Thyroid gland (tissue), 4 donors: ENCODE data around the gene LGI1. TPM values are rescaled to one million over a fixed set of nuclear protein-coding genes. Genes with fewer than 3 reads are reported as not detected.

Experiments used
- DNase-seq, 2 donors: peaks; one replicate each; pipeline ENCODE4 v3.0.0-alpha.2; 2019
- H3K27ac ChIP-seq, 3 donors: fragments of 200-600 bp; sonication (generic); 1 replicate in 2 of 3; 2 replicates in 1 of 3; pipeline ENCODE4 v1.5.1; 2016 to 2019; ENCODE audit warnings: mild to moderate bottlenecking in 1 of 3, moderate library complexity in 1 of 3
- H3K27me3 ChIP-seq: fragments of 200-600 bp; sonication (generic); one replicate; pipeline ENCODE4 v1.5.1; 2019
- H3K36me3 ChIP-seq, 2 donors: fragments of 200-600 bp; sonication (generic); one replicate each; pipeline ENCODE4 v1.5.1; 2016 to 2019
- H3K4me1 ChIP-seq, 2 donors: fragments of 200-600 bp; sonication (generic); one replicate each; pipeline ENCODE4 v1.5.1; 2017 to 2019
- H3K4me3 ChIP-seq, 3 donors: fragments of 200-600 bp; sonication (generic); replicated peaks in 1 of 3; 1 replicate in 2 of 3; 2 replicates in 1 of 3; pipeline ENCODE4 v1.5.1; 2016; ENCODE audit warnings: mild to moderate bottlenecking in 1 of 3
- H3K9me3 ChIP-seq: fragments of 200-600 bp; sonication (generic); one replicate; pipeline ENCODE4 v1.5.1; 2017
- POLR2A ChIP-seq, 2 donors: fragments of 450-650 bp; IDR thresholded peaks; one replicate each; pipeline ENCODE4 v1.6.1; 2017; ENCODE audit warnings: antibody characterized with exemption in 2 of 2, mild to moderate bottlenecking in 2 of 2, moderate library complexity in 1 of 2
- WGBS, 2 donors: methylation state at CpG; one replicate each; pipeline ENCODE4 v1.1.5; 2017; 5-methylcytosine and 5-hydroxymethylcytosine counted together
- intact Hi-C: fragments of 100-400 bp; cut with DNase I; formaldehyde crosslinking; loops from one replicate; pipeline ENCODE4 v1.15.1; 2023
- total RNA-seq, 4 donors: library from RNA; depleted of rRNA; stranded (reverse); fragments of >200 nt; gene quantifications; one replicate each; pipeline ENCODE4 v1.2.3, GENCODE V29; 2016
- TF ChIP-seq, protein P1 (sequence below), 6 experiments: fragments of 200-600 bp in 3 of 6; fragments of 450-650 bp in 3 of 6; sonication (generic) in 3 of 6; IDR thresholded peaks; one replicate each; pipeline ENCODE4 v1.5.1; 2016 to 2019; ENCODE audit warnings: antibody characterized with exemption in 6 of 6, mild to moderate bottlenecking in 2 of 6, inconsistent platforms in 1 of 6, moderate library complexity in 1 of 6

The LGI1 gene
- total RNA-seq, 4 donors from 2014 or later, result not detected

DNA sequence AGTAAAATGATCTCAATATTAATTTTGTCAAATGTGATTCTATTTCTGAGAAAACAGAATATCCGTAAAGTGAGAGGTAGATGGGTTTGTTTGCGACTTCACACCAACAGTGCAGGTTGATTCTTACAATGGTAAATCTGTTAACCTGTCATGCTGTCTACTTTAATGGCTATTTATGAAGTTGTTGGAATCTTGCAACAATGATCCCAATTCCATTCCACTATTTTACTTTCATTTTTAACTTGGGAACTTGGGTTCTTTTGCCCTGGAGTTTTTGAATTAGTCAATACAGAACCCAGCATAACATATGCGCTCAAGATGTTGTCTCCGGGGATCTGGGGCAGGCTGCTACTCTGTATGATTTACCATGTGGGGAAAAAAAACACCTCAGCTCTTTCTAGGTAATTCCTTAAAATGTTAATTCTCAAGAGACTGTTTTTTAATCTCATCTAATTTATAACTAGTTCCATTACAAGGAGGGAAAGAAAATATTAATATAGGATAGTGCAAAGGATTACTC is 1.2 kb downstream of the LGI1 start:
- intact Hi-C loops, result no loop called here

DNA sequence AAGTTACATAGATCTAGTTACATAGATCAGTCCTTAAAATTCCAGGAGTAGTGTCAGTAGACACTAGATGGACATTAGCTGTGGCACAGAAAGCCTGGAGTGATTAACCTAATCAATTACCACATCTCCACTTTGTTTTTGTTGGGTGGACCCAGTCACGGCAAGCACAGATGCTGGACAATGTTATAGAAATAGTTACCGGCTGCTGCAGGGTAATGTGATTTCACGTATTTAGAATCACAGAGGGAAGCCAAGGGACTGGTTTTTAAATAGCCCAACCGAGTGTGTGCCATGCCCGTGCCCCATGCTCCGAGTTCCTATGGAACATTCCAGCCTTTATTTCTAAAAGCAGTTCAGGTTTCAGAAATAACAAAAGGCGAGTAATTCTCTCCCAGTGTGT is 2.8 kb downstream of the LGI1 start:
- no peak for TF ChIP-seq POLR2A (IDR thresholded peaks at IDR 0.05)
- TF ChIP-seq, protein P1, sequence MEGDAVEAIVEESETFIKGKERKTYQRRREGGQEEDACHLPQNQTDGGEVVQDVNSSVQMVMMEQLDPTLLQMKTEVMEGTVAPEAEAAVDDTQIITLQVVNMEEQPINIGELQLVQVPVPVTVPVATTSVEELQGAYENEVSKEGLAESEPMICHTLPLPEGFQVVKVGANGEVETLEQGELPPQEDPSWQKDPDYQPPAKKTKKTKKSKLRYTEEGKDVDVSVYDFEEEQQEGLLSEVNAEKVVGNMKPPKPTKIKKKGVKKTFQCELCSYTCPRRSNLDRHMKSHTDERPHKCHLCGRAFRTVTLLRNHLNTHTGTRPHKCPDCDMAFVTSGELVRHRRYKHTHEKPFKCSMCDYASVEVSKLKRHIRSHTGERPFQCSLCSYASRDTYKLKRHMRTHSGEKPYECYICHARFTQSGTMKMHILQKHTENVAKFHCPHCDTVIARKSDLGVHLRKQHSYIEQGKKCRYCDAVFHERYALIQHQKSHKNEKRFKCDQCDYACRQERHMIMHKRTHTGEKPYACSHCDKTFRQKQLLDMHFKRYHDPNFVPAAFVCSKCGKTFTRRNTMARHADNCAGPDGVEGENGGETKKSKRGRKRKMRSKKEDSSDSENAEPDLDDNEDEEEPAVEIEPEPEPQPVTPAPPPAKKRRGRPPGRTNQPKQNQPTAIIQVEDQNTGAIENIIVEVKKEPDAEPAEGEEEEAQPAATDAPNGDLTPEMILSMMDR (IDR thresholded peaks at IDR 0.05), result no peak
- no peak for DNase-seq
- Histone ChIP-seq H3K27ac (no peak overlapping the region), H3K4me1 (peaks cover 1 to 7% of the 10 kb centered on the region in 2 donors), H3K36me3 (no peaks in the 10 kb centered on the region), H3K9me3 (no peaks in the 10 kb centered on the region), H3K4me3 (no peak overlapping the region), H3K27me3 (no peaks in the 10 kb centered on the region)
- 75 to 78% methylated on average over 7 of the region's 7 CpGs for WGBS, 2 donors
- intact Hi-C loops, result no loop called here

More for the DNA sequence above, 1.2 kb downstream of the LGI1 start:
- no peak for DNase-seq
- Histone ChIP-seq H3K4me3 (no peak overlapping the region), H3K4me1 (peaks cover 5 to 10% of the 10 kb centered on the region in 2 donors), H3K36me3 (no peaks in the 10 kb centered on the region), H3K9me3 (no peaks in the 10 kb centered on the region), H3K27me3 (no peaks in the 10 kb centered on the region), H3K27ac (no peak overlapping the region)
- TF ChIP-seq, protein P1 (IDR thresholded peaks at IDR 0.05), result no peak
- TF ChIP-seq POLR2A (IDR thresholded peaks at IDR 0.05), result no peak
- WGBS, 2 donors, result 82 to 84% methylated on average over 4 of the region's 4 CpGs

DNA sequence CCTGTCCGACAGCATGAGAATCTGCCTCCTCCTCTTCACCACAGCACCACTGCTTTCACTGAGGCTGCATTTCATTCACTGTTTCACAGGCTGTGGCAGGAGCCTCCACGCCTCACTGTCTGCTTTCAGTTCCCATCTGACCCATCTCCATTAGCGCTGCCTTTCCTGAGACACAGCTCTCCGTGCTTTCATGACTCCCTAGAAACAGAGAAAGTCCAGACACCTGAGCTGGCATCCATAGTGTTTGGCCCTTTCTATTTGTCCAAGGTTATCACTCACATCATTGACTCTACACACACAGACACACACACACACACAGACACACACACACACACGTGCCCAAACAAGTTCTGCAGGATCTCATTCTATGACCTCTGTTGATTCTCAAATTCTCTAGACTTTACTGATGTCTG is 5.2 kb downstream of the LGI1 start:
- H3K27me3 ChIP-seq, result no peaks in the 10 kb centered on the region
- intact Hi-C loops, result no loop called here
- H3K4me3 ChIP-seq, result no peak overlapping the region
- no peaks in the 10 kb centered on the region for H3K9me3 ChIP-seq
- H3K36me3 ChIP-seq, result no peaks in the 10 kb centered on the region
- 45 to 54% methylated on average over 5 of the region's 5 CpGs for WGBS, 2 donors
- TF ChIP-seq, protein P1 (IDR thresholded peaks at IDR 0.05), result no peak
- TF ChIP-seq POLR2A (IDR thresholded peaks at IDR 0.05), result no peak
- no peak for DNase-seq
- no peaks in the 10 kb centered on the region for H3K4me1 ChIP-seq
- no peak overlapping the region for H3K27ac ChIP-seq

DNA sequence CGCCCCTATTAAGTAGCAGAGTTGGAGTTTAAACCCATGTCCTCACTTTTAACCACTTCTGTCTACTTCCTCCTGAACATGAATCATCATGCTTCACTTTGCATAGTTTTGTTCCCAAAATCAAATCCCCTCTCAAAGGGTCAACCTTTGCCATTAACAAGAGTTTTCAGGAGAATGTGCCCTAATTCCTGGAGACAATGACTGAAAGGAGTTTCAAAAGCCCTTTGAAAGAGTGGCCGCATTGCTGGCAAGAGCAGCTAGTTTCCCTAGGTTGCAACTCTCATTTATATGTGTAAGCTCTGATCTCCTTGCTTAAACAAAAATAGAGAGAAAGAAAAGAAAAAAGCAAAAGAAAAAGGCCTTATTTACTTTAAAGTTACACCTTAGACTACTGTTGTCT is 9.2 kb downstream of the LGI1 start:
- TF ChIP-seq, protein P1 (IDR thresholded peaks at IDR 0.05), result no peak
- no peak for TF ChIP-seq POLR2A (IDR thresholded peaks at IDR 0.05)
- Histone ChIP-seq H3K27ac (no peak overlapping the region), H3K4me1 (no peaks in the 10 kb centered on the region), H3K36me3 (no peaks in the 10 kb centered on the region), H3K9me3 (no peaks in the 10 kb centered on the region), H3K27me3 (no peaks in the 10 kb centered on the region), H3K4me3 (no peak overlapping the region)
- WGBS, 2 donors, result 97% methylated on average over 2 of the region's 2 CpGs
- no peak for DNase-seq
- intact Hi-C loops, result no loop called here

DNA sequence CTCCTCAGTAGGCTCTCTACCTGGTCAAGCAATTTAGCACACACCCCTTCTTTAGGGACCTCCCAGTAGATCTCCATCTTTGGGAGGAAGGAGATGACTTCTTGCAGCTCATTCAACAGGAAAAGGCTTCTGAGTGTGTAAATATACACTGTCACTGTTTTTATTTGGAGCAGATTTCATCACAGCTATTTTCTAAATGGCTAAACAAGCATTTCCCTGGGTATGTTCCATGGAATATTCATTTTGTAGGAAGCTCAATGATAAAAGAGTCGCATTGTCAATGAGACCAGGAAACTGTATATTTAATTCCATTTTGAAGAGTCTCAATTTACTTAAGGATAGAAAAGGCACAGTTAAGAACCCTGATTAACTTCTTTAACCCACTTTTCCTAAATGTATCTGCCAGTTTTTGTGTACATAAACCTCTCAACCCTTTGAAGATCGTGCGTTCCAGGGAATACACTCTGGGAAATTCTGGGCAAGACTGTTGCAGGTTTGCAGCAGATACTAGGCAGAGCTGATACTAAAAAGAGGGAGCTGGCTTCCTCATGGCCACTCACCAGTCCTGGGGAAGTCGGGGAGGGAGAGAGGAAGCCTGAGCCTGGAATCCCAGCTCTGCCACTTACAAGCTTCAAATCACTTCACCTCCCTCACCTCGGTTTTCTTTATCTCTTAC is 10.1 kb downstream of the LGI1 start:
- H3K27me3 ChIP-seq, result no peaks in the 10 kb centered on the region
- no peaks in the 10 kb centered on the region for H3K9me3 ChIP-seq
- no peak overlapping the region for H3K27ac ChIP-seq
- intact Hi-C loops, result no loop called here
- no peaks in the 10 kb centered on the region for H3K36me3 ChIP-seq
- TF ChIP-seq, protein P1 (IDR thresholded peaks at IDR 0.05), result no peak
- TF ChIP-seq POLR2A (IDR thresholded peaks at IDR 0.05), result no peak
- H3K4me3 ChIP-seq, result no peak overlapping the region
- 51 to 56% methylated on average over 5 of the region's 5 CpGs for WGBS, 2 donors
- H3K4me1 ChIP-seq, result no peaks in the 10 kb centered on the region
- DNase-seq, result no peak
